Left kidney (tissue), 2 donors: ENCODE results near the gene RMC1. TPM values are rescaled to one million over a fixed set of nuclear protein-coding genes. Genes with fewer than 3 reads are reported as not detected.
A peak's percentile ranks its signal among the peaks of the same experiment; 100 is the strongest.
"Not testable (repeated sequence)": the region's sequence is repeated elsewhere in the genome, so short reads cannot be mapped to it uniquely, and the experiment has no call there.

Experiments used
- DNase-seq: peaks from one replicate; pipeline ENCODE4 v3.0.0-alpha.2; 2013
- polyA plus RNA-seq: library from polyadenylated mRNA; unstranded; fragments of 120-200 nt; gene quantifications from one replicate; pipeline ENCODE4 v1.2.1, GENCODE V29; 2013; ENCODE audit not compliant: insufficient read length

RMC1 gene
- polyA plus RNA-seq, 1 donor, result 28.7 TPM

DNA sequence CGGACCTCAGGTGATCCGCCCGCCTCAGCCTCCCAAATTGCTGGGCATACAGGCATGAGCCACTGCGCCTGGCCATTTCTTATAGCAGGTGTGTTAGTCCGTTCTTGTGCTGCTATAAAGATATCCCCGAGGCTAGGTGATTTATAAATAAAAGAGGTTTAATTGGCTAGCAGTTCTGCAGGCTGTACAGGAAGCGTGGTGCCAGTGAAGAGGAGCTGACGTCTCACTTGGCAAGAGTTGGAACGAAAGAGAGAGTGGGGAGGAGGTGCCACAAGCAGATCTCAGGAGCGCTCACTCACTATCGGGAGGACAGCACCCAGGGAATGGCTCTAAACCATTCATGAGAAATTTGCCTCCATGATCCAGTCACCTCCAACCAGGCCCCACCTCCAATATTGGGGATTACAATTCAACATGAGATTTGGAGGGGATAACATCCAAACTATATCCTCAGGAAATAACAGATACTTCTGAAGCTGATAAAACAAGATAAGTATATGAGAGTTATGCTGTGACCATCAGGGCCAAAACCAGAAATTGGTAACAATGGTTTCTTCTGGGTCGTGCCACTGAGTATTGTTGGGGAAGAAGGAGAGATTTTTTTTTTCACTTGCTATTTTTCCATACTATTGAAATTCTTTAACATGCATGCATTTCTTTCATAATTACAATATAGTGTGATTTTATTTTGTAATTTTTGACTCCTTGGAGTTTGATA, 7.4 kb upstream of the RMC1 start:
- DNase-seq, result no peak

DNA sequence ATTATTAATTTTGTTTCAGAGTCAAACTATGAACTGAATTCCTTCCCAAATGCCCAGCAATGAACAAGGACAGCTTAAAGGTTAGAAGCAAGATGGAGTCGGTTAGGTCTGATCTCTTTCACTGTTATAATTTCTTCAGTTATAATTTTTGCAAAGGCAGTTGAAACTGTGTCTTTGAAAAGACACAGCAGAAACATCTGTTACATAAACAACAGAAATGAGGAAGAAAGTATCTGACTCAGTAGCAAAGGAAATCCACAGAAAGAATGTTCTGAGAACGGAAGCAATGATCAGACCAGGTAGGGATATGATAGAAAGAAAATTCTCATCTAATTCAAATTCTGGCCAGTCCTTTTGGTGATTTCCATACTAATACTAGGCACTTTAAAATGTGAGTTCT, 5.2 kb upstream of the RMC1 start:
- no peak for DNase-seq

DNA sequence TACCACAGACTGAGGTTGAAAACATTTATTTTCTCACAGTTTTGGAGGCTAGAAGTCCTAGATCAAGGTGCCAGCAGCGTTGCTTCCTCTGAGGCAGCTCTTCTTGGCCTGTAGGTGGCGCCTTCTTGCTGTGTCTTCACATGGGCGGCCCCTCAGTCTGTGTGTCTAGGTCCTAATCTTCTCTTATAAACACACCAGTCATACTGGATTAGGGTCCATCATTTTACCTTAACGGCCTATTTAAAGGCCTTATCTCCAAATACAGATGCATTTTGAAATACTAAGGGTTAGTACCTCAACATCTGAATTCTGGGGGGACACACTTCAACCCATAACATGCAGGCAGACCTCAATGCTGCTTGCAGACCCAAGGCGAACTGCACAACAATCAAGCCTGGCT, 4.4 kb upstream of the RMC1 start:
- DNase-seq, result no peak

DNA sequence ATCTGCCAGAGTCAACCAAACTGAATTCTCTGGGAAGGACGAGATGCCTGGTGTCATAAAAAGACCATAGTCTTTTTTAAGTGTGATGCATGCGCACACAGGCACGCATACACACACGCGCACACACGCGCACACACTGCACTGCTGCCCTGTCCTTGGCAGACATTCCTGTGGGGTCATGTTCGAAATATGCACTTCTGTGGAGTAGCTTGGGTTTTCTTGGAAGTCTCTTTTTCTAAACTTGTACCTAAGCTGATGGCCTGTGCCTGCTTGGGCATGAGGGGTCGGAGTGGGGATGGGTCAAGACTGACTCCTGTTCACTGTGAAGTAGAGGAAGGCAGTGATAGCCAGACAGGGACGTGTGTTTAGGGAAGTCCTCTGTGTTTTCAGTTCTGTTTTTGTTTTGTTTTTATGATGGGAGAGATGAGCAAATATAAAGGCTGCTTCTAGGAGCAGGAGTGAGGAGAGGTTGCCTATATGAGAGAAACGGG, 4.0 kb upstream of the RMC1 start:
- no peak for DNase-seq

DNA sequence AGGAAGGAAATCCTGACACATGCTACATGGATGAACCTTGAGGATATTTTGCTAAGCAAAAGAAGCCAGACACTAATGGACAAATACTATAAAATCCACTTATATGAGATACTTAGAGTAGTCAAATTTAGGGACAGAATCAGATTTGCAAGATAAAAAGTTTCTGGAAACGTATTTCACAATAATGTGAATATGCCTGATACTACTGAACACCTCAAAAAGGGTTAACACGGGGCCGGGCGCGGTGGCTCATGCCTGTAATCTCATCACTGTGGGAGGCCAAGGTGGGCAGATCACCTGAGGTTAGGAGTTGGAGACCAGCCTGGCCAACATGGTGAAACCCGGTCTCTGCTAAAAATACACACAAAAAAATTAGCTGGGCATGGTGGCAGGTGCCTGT, 1.7 kb upstream of the RMC1 start:
- DNase-seq, result no peak

DNA sequence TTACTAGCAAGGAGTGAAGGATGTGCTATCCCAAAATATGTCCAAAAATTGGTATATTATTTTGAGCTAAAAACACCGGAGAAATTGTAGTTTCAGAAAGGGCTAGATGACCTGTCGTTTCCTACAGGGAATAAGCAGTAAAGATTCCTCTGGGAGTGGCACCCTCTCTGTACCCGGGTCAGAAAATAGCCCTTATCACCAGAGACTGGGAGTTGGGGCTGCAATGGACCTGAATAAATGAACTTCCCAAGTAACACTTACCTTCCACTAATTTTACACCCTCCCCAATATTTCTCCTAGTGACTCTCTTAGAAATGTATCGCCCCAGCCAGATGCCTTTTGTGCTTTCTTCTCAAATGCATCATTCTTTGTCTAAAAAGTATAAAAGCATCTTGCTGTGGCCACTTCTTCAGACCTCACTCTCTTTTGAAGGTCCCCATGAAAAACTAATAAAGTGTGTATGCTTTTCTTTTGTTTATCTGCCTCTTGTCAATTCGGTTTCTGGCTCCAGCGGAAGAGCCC, 734 bp upstream of the RMC1 start:
- no peak for DNase-seq

DNA sequence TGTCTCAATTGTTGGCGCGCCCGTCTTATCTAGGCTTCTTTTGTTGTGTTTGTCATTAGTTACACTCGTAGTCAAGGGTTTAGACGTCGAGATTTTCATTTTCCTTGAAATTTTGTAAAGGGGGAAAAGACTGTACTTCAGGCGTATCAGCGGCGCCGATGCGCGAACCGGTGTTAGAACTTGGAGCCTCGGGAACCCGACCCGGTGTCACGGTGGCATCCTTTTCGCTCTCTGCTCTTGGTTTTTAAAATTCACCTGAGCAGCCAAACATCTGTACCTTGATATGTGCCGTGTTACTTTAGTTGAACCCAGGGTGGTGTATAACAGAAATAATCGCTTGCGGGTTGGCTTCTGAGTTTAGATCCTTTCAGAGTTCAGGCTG, 643 bp downstream of the RMC1 start:
- no peak for DNase-seq

DNA sequence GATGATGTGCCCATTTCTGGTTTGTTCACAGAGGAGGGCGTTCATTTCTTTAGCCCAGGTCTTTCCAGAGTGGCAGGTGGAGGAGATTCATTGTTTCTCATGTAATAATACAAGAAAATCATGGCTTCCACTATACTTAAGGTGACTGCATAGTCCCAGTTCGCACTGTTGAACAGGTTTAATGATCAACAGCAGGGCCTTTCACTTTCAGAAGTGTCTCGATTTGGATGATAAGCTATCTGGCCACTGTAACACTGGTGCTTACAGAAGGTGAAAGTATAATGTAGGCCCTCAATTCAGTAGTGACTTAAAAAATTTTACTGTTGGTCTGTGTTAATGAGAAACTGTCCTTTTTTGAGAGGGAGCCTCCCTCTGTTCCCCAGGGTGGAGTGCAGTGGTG, 1.4 kb downstream of the RMC1 start:
- no peak for DNase-seq

DNA sequence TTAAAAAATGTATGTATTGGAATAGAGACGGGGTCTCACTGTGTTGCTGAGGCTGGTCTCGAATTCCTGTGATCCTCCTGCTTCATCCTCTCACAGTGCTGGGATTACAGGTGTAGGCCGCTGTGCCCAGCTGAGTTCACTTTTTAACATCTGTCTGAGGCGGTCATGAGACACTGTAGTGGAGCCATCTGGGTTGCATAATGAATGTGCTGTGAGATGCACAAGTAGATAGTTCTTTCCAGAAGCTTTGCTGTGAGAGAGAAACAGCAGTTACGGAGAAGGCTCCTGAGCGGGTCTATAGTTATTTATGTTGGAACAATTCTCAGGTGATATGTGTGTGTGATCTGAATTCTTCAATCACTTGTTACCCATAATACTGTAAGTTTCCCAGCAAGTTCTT, 3.1 kb downstream of the RMC1 start:
- no peak for DNase-seq

DNA sequence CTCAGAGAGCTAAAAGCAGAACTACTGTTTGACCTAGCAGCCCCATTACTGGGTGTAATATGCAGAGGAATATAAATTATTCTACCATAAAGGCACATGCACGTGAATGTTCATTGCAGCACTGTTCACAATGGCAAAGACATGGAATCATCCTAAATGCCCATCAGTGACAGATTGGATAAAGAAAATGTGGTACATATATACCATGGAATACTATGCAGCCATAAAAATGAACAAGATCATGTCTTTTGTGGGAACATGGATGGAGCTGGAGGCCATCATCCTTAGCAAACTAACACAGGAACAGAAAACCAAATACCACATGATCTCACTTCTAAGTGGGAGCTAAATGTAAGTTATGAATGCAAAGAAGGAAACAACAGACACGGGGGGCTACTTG, 7.6 kb downstream of the RMC1 start:
- DNase-seq, result not testable (repeated sequence)

DNA sequence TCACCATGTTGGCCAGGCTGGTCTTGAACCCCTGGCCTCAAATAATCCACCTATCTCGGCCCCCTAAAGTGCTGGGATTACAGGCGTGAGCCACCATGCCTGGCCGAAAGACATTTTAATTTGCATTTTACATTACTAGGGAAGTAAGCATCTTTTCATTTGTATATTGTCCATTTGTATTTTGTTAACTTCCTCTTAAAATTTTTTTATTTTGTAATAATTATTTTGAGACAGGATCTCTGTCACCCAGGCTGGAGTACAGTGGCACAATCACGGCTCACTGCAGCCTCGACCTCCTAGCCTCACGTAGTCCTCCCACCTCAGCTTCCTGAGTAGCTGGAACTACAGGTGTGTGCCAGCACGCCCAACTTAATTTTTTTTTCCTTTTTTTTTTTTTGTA, 8.9 kb downstream of the RMC1 start:
- DNase-seq, result not testable (repeated sequence)

DNA sequence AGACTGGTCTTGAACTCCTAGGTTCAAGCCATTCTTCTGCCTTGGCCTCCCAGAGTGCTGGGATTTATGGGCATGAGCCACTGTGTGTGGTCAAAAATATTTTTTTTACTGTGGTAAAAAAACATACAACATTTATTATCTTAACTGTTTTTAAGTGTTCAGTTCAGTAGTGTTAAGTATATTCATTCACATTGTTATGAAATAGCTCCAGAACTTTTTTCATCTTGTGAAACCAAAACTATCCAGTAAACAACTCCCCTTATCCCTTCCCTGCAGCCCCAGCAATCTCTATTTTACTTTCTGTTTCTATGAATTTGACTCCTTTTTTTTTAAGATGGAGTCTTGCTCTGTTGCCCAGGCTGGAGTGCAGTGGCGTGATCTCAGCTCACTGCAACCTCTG, 9.3 kb downstream of the RMC1 start:
- DNase-seq, result no peak

DNA sequence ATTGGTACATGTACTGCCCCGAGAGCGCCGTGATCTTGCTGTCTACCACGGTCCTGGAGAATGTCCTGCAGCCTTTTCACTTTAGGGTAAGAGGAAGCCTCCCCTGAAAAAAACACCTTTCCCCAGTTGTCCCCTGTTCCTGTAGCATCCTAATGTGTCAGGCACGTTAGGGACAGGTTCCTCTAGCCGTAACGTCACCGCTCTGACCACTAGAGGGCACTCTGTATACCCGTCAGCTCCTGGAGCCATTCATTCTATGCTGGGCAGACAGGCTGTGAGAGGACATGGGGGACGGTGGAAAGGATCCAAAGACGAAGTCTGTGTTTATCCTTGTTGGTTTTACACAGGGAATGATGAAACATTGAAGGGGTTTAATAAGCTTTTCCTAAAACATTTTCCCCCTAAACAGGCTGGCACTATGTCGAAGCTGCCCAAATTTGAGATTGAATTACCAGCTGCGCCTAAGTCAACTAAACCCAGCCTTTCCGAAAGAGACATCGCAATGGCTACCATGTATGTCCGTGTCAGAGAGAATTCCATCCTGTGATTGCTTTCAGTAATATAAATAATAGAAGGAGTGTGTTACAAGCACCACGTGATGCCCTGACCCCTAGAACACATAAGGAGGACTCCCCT, 12.7 kb downstream of the RMC1 start:
- peak; percentile 80 for DNase-seq

DNA sequence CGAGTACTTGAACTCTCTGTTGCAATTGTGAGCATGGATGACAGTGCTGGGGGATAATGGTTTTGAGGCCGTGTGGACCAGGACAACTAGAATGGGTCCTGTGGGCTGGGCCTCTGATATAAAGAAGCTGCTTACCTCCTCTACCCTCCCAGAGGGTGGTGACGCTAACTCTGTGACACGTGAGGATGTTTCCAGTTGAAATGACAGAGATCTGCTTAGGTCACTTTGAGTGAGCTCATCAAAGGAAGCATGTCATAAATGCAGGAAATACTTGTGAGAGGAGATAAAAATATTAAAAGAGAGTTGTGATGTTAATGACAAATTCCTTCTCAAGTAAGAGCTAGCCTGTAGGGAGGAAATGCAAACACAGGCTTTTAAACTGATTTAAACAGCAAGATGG, 16.4 kb downstream of the RMC1 start:
- no peak for DNase-seq

DNA sequence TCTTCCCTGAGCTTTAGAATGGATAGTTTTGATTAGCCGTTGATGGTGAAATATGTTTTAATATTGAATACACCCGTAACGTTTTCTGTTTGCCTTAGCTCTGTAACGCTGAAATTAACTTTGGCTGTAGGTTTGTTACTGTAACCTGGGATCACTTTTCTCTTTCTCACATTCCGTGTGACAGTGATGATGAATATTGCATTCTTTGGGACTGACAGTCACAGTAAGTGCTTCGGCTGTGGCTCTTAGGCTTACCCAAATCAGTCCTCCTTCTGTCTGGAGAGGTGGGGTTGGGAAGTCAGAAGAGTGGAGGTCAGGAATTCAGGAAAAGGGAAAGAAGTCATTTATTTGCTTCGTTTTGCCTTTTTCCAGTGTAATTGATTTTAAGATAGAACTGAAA, 18.0 kb downstream of the RMC1 start:
- no peak for DNase-seq

DNA sequence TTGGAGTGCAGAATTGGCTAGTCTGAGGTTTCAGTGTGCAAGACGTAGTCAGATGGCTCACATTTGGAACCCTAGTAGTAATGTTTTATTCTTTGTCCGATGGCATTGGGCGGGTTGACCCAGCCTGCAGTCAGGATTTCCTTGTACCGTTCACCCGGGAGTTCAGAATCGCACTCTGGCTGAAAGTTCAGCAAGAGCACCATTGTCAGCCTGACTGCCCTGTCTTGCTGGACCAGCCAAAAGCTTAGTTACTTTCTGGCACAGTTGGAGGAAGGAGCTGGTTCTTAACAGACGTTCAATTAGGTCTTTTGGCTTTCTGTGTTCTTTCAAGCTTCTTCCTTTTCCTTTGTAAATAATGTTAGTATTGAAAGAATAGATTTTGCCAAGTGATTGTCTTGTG, 18.6 kb downstream of the RMC1 start:
- no peak for DNase-seq

DNA sequence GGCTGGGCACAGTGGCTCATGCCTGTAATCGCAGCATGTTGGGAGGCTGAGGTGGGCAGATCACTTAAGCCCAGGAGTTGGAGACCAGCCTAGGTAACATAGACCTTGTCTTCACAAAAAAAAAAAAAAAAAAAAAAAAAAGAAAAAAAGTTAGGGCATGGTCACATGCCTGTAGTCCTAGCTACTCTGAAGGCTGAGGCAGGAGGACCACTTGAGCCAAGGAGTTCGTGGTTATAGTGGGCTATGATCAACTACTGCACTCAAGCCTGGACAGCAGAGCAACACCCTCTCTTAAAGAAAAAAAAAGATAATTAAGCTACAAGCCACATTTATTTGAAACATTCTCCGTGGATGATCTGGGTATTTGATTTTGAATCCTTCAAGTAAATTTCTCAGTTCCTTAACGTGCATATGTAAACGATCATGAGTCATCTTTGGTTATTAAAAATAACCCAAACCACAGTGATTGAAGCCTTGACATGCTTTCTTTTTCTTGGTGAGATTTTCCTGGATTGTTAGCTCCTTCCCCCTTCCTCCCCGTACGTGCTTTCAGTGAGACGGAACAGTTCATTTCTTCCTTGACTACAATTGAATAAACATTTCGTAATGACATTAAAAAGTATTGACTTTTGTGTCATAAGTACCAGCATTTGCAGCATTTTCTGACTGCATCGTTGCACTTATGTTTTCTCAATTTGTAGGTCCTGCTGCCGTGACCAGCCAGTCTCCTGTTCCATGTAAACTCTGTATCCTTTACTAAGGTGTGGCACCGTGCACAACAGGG, 20.3 kb downstream of the RMC1 start:
- DNase-seq, result no peak

DNA sequence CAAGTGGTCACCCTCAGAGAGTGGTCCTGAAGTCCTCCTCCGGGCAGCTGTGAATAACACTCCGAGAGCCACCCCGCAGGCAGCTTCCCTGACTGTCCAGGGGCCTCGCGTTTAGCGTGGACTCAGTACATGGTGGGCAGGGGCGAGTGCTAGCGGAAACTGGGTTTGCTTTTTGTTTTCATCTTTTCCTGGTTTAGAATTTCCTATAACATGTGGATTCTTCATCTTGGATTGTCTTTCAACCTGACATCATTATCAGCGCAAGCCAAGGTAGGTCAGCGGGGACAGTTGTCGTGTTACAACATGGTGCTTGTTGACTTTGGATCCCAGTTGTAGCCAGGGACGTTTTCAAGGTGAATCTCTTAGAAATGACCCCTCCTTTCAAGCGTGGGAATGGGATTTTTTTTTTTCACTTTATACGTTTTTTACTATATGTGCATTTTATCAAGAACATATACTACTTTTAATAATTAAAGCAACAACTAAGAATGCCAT, 20.9 kb downstream of the RMC1 start:
- DNase-seq, result no peak

DNA sequence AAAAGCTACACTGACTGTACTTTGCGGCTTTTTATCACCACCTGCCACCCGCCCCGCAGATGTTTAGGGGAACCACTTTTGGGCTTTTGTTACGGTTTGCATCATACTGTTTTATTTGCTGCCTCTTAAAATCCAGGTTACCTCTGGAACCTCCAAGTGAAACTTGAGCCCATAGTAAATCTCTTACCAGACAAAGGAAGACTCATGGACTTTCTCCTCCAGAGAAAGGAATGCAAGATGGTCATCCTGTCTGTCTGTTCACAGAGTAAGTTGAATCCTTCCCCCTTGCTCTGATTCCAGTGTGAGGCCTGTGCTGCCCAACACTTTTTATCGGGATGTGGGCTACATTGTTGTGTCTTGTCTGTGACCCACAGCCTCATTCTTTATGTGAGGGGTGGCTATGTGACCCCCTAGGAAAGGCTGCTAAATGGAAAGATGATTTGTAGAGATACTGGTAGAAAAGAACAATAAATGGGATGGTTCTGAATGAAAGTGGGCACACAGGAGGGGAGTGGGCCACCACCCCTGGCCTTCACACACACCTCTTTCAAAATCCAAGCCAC, 23.3 kb downstream of the RMC1 start:
- peak; percentile 44 for DNase-seq

DNA sequence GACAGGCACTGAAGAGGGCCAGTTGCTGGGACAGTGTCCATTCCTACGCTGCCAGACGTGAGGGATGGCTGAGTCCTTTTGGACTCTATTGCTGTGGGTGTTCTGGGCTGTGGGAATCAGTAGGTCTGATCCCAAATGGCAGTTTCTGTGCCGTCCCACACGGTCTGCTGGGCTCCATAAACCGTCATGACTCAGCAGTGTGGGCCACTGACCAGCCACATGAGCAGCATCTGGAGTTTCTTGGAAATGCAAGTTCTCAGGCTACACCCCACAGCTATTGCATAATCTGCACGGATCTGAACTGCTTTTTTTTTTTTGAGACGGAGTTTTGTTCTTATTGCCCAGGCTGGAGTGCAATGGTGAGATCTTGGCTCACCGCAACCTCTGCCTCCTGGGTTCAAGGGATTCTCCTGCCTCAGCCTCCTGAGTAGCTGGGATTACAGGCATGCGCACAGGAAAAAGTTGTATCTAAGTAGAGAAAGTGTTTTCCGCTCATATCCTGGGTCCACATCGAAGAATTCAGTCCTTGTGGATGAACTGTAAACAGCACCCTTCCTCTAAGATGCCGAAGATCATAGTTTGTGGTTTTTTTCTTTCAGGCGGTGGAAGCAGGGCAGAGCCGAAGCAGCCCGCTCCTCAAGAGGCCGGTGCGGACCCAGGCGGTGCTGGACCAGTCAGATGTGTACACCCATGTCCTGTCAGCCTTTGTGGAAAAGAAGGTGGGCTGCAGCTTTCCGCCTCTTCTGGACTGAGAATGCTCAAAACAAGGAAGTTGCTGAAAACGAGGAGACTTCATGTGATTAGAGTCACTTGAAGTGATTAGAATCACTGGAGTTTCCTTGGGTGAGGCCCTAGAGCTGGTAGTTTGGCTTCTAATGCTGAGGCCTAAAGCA, 25.5 kb downstream of the RMC1 start:
- no peak for DNase-seq

DNA sequence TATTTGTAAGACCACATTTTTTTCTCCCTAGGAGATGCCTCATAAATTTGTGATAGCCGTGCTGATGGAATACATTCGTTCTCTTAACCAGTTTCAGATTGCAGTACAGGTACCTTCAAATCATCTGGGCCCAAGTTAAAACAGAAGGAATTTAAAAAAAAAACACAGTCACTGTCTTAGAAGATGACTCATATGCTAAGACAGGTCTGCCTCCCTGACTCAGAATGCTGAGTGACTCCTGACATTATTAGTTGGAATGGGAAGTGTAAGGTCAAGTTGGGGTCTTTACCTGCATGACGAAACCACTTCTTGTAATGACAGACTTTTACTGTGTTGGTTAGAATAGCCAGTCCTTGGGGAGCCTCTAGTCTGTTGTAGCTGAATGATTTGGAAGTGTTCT, 26.3 kb downstream of the RMC1 start:
- no peak for DNase-seq
